ENCODE data around the gene QRFP.

Gene QRFP

DNA sequence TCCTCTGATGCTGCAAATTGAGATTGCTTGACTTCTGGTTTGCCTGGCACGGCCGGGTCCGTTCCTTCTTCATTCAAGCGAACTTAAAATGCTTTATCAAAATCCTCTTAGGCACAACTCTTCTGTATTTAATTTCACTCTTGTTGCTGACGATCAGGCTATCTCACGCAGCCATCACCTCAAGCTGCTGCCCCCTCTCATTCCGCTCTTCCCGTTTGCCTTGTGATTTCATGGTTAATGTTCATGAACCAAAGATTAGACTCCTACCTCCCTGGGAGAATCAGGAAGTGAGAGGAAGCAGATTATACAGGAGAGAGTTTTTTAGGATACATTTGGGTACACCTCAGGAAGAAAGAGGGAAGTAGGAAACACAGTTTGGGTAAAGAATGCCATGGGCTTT is 22.6 kb downstream of the QRFP start:
- TF ChIP-seq CTCF (IDR thresholded peaks at IDR 0.05; ENCODE audit: low read depth, low read length) (no peak), EZH2phosphoT487 (IDR thresholded peaks at IDR 0.05; ENCODE audit: low read depth) (no peak)
- Histone ChIP-seq H3K79me2 (ENCODE audit: low read length) (peaks cover 9% of the 10 kb centered on the region; the same call in 1 of the 2 replicates), H3K4me3 (ENCODE audit: low read length) (no peak overlapping the region), H4K20me1 (ENCODE audit: insufficient read depth, low read length) (peaks cover 23% of the 10 kb centered on the region), H3K4me2 (ENCODE audit: low read length) (no peak overlapping the region), H3K27me3 (ENCODE audit: low read depth, low read length) (no peaks in the 10 kb centered on the region), H3K9ac (ENCODE audit: low read length) (no peak overlapping the region), H3K9me3 (ENCODE audit: insufficient read depth, low read length) (no peaks in the 10 kb centered on the region), H2AFZ (ENCODE audit: low read depth, low read length) (no peak overlapping the region), H3K36me3 (replicated peaks; ENCODE audit: low read depth, low read length) (peaks cover 54% of the 10 kb centered on the region), H3K27ac (ENCODE audit: low read length) (no peak overlapping the region), H3K4me1 (ENCODE audit: low read length) (peaks cover 32% of the 10 kb centered on the region)

GRCh38 chr9:130872912-130873503 is 23.6 kb downstream of the QRFP start:
- H3K4me2 ChIP-seq (ENCODE audit: low read length), result no peak overlapping the region
- peaks cover 9% of the 10 kb centered on the region; the same call in 1 of the 2 replicates for H3K79me2 ChIP-seq (ENCODE audit: low read length)
- no peaks in the 10 kb centered on the region for H3K27me3 ChIP-seq (ENCODE audit: low read depth, low read length)
- TF ChIP-seq CTCF (IDR thresholded peaks at IDR 0.05; ENCODE audit: low read depth, low read length) (no peak), EZH2phosphoT487 (IDR thresholded peaks at IDR 0.05; ENCODE audit: low read depth) (no peak)
- no peak overlapping the region for H2AFZ ChIP-seq (ENCODE audit: low read depth, low read length)
- no peaks in the 10 kb centered on the region for H3K9me3 ChIP-seq (ENCODE audit: insufficient read depth, low read length)
- H3K36me3 ChIP-seq (replicated peaks; ENCODE audit: low read depth, low read length), result peaks cover 48% of the 10 kb centered on the region
- peaks cover 32% of the 10 kb centered on the region for H3K4me1 ChIP-seq (ENCODE audit: low read length)
- H3K27ac ChIP-seq (ENCODE audit: low read length), result no peak overlapping the region
- no peak overlapping the region for H3K4me3 ChIP-seq (ENCODE audit: low read length)
- peaks cover 23% of the 10 kb centered on the region for H4K20me1 ChIP-seq (ENCODE audit: insufficient read depth, low read length)
- H3K9ac ChIP-seq (ENCODE audit: low read length), result no peak overlapping the region

- Histone ChIP-seq H3K79me2 (ENCODE audit: low read length) (peaks cover 10% of the 10 kb centered on the region; the same call in 1 of the 2 replicates), H4K20me1 (ENCODE audit: insufficient read depth, low read length) (peaks cover 24% of the 10 kb centered on the region), H3K4me3 (ENCODE audit: low read length) (no peak overlapping the region), H3K27me3 (ENCODE audit: low read depth, low read length) (no peaks in the 10 kb centered on the region), H3K27ac (ENCODE audit: low read length) (no peak overlapping the region), H3K4me1 (ENCODE audit: low read length) (peaks cover 32% of the 10 kb centered on the region), H3K9ac (ENCODE audit: low read length) (no peak overlapping the region), H3K4me2 (ENCODE audit: low read length) (no peak overlapping the region), H3K36me3 (replicated peaks; ENCODE audit: low read depth, low read length) (peaks cover 48% of the 10 kb centered on the region), H3K9me3 (ENCODE audit: insufficient read depth, low read length) (no peaks in the 10 kb centered on the region), H2AFZ (ENCODE audit: low read depth, low read length) (no peak overlapping the region)
- TF ChIP-seq CTCF (IDR thresholded peaks at IDR 0.05; ENCODE audit: low read depth, low read length) (no peak), EZH2phosphoT487 (IDR thresholded peaks at IDR 0.05; ENCODE audit: low read depth) (no peak)
These were observed 24.1 kb downstream of the QRFP start for GRCh38 chr9:130872508-130872907.

GRCh38 chr9:130872093-130872492 is 24.5 kb downstream of the QRFP start:
- no peak overlapping the region for H3K9ac ChIP-seq (ENCODE audit: low read length)
- H3K27me3 ChIP-seq (ENCODE audit: low read depth, low read length), result no peaks in the 10 kb centered on the region
- H3K4me1 ChIP-seq (ENCODE audit: low read length), result peaks cover 32% of the 10 kb centered on the region
- H4K20me1 ChIP-seq (ENCODE audit: insufficient read depth, low read length), result peaks cover 28% of the 10 kb centered on the region
- H3K4me3 ChIP-seq (ENCODE audit: low read length), result no peak overlapping the region
- H3K9me3 ChIP-seq (ENCODE audit: insufficient read depth, low read length), result no peaks in the 10 kb centered on the region
- peaks cover 12% of the 10 kb centered on the region; the same call in 1 of the 2 replicates for H3K79me2 ChIP-seq (ENCODE audit: low read length)
- no peak overlapping the region for H2AFZ ChIP-seq (ENCODE audit: low read depth, low read length)
- TF ChIP-seq CTCF (IDR thresholded peaks at IDR 0.05; ENCODE audit: low read depth, low read length) (no peak), EZH2phosphoT487 (IDR thresholded peaks at IDR 0.05; ENCODE audit: low read depth) (no peak)
- H3K27ac ChIP-seq (ENCODE audit: low read length), result no peak overlapping the region
- H3K36me3 ChIP-seq (replicated peaks; ENCODE audit: low read depth, low read length), result peaks cover 52% of the 10 kb centered on the region
- no peak overlapping the region for H3K4me2 ChIP-seq (ENCODE audit: low read length)
